ENCODE results near the gene SNN. TPM values are rescaled to one million over a fixed set of nuclear protein-coding genes. Genes with fewer than 3 reads are reported as not detected.
A peak's percentile ranks its signal among the peaks of the same experiment; 100 is the strongest.

The SNN gene
- total RNA-seq, 1 donor from 2014 or later, result 14.6 TPM

- Histone ChIP-seq H3K27ac (ENCODE audit: low read depth, low read length) (peak overlapping the region; percentile 55), H3K27me3 (ENCODE audit: control insufficient read depth in 3 of 3, insufficient read depth in 3 of 3, low read length in 3 of 3) (no peaks in the 10 kb centered on the region), H3K4me3 (ENCODE audit: low read length in 3 of 3) (no peak overlapping the region), H3K9me3 (ENCODE audit: control insufficient read depth in 3 of 3, low read length in 3 of 3) (no peaks in the 10 kb centered on the region), H3K9ac (ENCODE audit: low read depth in 1 of 3, low read length in 3 of 3) (no peak overlapping the region), H3K36me3 (ENCODE audit: control insufficient read depth in 3 of 3, insufficient read depth in 3 of 3, low read length in 3 of 3) (peaks cover 30 to 49% (median 30%) of the 10 kb centered on the region in 3 donors), H3K4me1 (ENCODE audit: control insufficient read depth in 3 of 3, insufficient read depth in 3 of 3, low read length in 3 of 3) (peaks cover 21 to 27% (median 21%) of the 10 kb centered on the region in 3 donors)
Measured at GRCh38 chr16:11687601-11688519, 19.6 kb downstream of the SNN start.

- Histone ChIP-seq H3K36me3 (ENCODE audit: control insufficient read depth in 3 of 3, insufficient read depth in 3 of 3, low read length in 3 of 3) (peaks cover 26 to 46% (median 26%) of the 10 kb centered on the region in 3 donors), H3K27me3 (ENCODE audit: control insufficient read depth in 3 of 3, insufficient read depth in 3 of 3, low read length in 3 of 3) (no peaks in the 10 kb centered on the region), H3K27ac (ENCODE audit: low read depth, low read length) (peak overlapping the region; percentile 55), H3K4me3 (ENCODE audit: low read length in 3 of 3) (peak overlapping the region in 1 of 3 donors; percentile 9), H3K9me3 (ENCODE audit: control insufficient read depth in 3 of 3, low read length in 3 of 3) (no peaks in the 10 kb centered on the region), H3K4me1 (ENCODE audit: control insufficient read depth in 3 of 3, insufficient read depth in 3 of 3, low read length in 3 of 3) (peaks cover 15 to 24% (median 15%) of the 10 kb centered on the region in 3 donors), H3K9ac (ENCODE audit: low read depth in 1 of 3, low read length in 3 of 3) (no peak overlapping the region)
Measured at GRCh38 chr16:11688520-11688886, 20.2 kb downstream of the SNN start.

- H3K27me3 ChIP-seq (ENCODE audit: control insufficient read depth in 3 of 3, insufficient read depth in 3 of 3, low read length in 3 of 3), result no peaks in the 10 kb centered on the region
Measured at GRCh38 chr16:11689031-11689840, 21.0 kb downstream of the SNN start.

GRCh38 chr16:11691235-11691634 is 23.0 kb downstream of the SNN start:
- H3K4me1 ChIP-seq (ENCODE audit: control insufficient read depth in 3 of 3, insufficient read depth in 3 of 3, low read length in 3 of 3), result peaks cover 14 to 22% (median 19%) of the 10 kb centered on the region in 3 donors
- H3K27ac ChIP-seq (ENCODE audit: low read depth, low read length), result no peak overlapping the region
- H3K4me3 ChIP-seq (ENCODE audit: low read length in 3 of 3), result no peak overlapping the region
- no peaks in the 10 kb centered on the region for H3K9me3 ChIP-seq (ENCODE audit: control insufficient read depth in 3 of 3, low read length in 3 of 3)
- peaks cover 26 to 49% (median 37%) of the 10 kb centered on the region in 3 donors for H3K36me3 ChIP-seq (ENCODE audit: control insufficient read depth in 3 of 3, insufficient read depth in 3 of 3, low read length in 3 of 3)
- no peaks in the 10 kb centered on the region for H3K27me3 ChIP-seq (ENCODE audit: control insufficient read depth in 3 of 3, insufficient read depth in 3 of 3, low read length in 3 of 3)
- no peak overlapping the region for H3K9ac ChIP-seq (ENCODE audit: low read depth in 1 of 3, low read length in 3 of 3)

More at GRCh38 chr16:11689031-11689840, 21.0 kb downstream of the SNN start:
- Histone ChIP-seq H3K36me3 (ENCODE audit: control insufficient read depth in 3 of 3, insufficient read depth in 3 of 3, low read length in 3 of 3) (peaks cover 21 to 41% (median 23%) of the 10 kb centered on the region in 3 donors), H3K4me1 (ENCODE audit: control insufficient read depth in 3 of 3, insufficient read depth in 3 of 3, low read length in 3 of 3) (peaks cover 13 to 24% (median 14%) of the 10 kb centered on the region in 3 donors), H3K9me3 (ENCODE audit: control insufficient read depth in 3 of 3, low read length in 3 of 3) (no peaks in the 10 kb centered on the region), H3K4me3 (ENCODE audit: low read length in 3 of 3) (no peak overlapping the region), H3K9ac (ENCODE audit: low read depth in 1 of 3, low read length in 3 of 3) (no peak overlapping the region), H3K27ac (ENCODE audit: low read depth, low read length) (peak overlapping the region; percentile 55)

GRCh38 chr16:11691771-11692170 is 23.5 kb downstream of the SNN start:
- Histone ChIP-seq H3K36me3 (ENCODE audit: control insufficient read depth in 3 of 3, insufficient read depth in 3 of 3, low read length in 3 of 3) (peaks cover 28 to 54% (median 43%) of the 10 kb centered on the region in 3 donors), H3K4me3 (ENCODE audit: low read length in 3 of 3) (no peak overlapping the region), H3K27me3 (ENCODE audit: control insufficient read depth in 3 of 3, insufficient read depth in 3 of 3, low read length in 3 of 3) (no peaks in the 10 kb centered on the region), H3K4me1 (ENCODE audit: control insufficient read depth in 3 of 3, insufficient read depth in 3 of 3, low read length in 3 of 3) (peaks cover 14 to 19% (median 17%) of the 10 kb centered on the region in 3 donors), H3K9me3 (ENCODE audit: control insufficient read depth in 3 of 3, low read length in 3 of 3) (no peaks in the 10 kb centered on the region), H3K9ac (ENCODE audit: low read depth in 1 of 3, low read length in 3 of 3) (no peak overlapping the region), H3K27ac (ENCODE audit: low read depth, low read length) (no peak overlapping the region)

GRCh38 chr16:11692171-11692570 is 23.9 kb downstream of the SNN start:
- Histone ChIP-seq H3K27me3 (ENCODE audit: control insufficient read depth in 3 of 3, insufficient read depth in 3 of 3, low read length in 3 of 3) (no peaks in the 10 kb centered on the region), H3K36me3 (ENCODE audit: control insufficient read depth in 3 of 3, insufficient read depth in 3 of 3, low read length in 3 of 3) (peaks cover 29 to 57% (median 46%) of the 10 kb centered on the region in 3 donors), H3K4me3 (ENCODE audit: low read length in 3 of 3) (no peak overlapping the region), H3K9ac (ENCODE audit: low read depth in 1 of 3, low read length in 3 of 3) (no peak overlapping the region), H3K9me3 (ENCODE audit: control insufficient read depth in 3 of 3, low read length in 3 of 3) (no peaks in the 10 kb centered on the region), H3K27ac (ENCODE audit: low read depth, low read length) (no peak overlapping the region), H3K4me1 (ENCODE audit: control insufficient read depth in 3 of 3, insufficient read depth in 3 of 3, low read length in 3 of 3) (peaks cover 14 to 19% (median 14%) of the 10 kb centered on the region in 3 donors)

- Histone ChIP-seq H3K27ac (ENCODE audit: low read depth, low read length) (no peak overlapping the region), H3K27me3 (ENCODE audit: control insufficient read depth in 3 of 3, insufficient read depth in 3 of 3, low read length in 3 of 3) (no peaks in the 10 kb centered on the region), H3K4me3 (ENCODE audit: low read length in 3 of 3) (no peak overlapping the region), H3K9me3 (ENCODE audit: control insufficient read depth in 3 of 3, low read length in 3 of 3) (no peaks in the 10 kb centered on the region), H3K4me1 (ENCODE audit: control insufficient read depth in 3 of 3, insufficient read depth in 3 of 3, low read length in 3 of 3) (peaks cover 10 to 15% (median 14%) of the 10 kb centered on the region in 3 donors), H3K9ac (ENCODE audit: low read depth in 1 of 3, low read length in 3 of 3) (no peak overlapping the region), H3K36me3 (ENCODE audit: control insufficient read depth in 3 of 3, insufficient read depth in 3 of 3, low read length in 3 of 3) (peaks cover 30 to 57% (median 47%) of the 10 kb centered on the region in 3 donors)
Measured at GRCh38 chr16:11692651-11693050, 24.4 kb downstream of the SNN start.

- no peak overlapping the region for H3K9ac ChIP-seq (ENCODE audit: low read depth in 1 of 3, low read length in 3 of 3)
- peaks cover 29 to 60% (median 52%) of the 10 kb centered on the region in 3 donors for H3K36me3 ChIP-seq (ENCODE audit: control insufficient read depth in 3 of 3, insufficient read depth in 3 of 3, low read length in 3 of 3)
- no peaks in the 10 kb centered on the region for H3K27me3 ChIP-seq (ENCODE audit: control insufficient read depth in 3 of 3, insufficient read depth in 3 of 3, low read length in 3 of 3)
- H3K27ac ChIP-seq (ENCODE audit: low read depth, low read length), result no peak overlapping the region
- no peaks in the 10 kb centered on the region for H3K9me3 ChIP-seq (ENCODE audit: control insufficient read depth in 3 of 3, low read length in 3 of 3)
- peaks cover 0 to 9% (median 5%) of the 10 kb centered on the region in 3 donors for H3K4me1 ChIP-seq (ENCODE audit: control insufficient read depth in 3 of 3, insufficient read depth in 3 of 3, low read length in 3 of 3)
- H3K4me3 ChIP-seq (ENCODE audit: low read length in 3 of 3), result no peak overlapping the region
Measured at GRCh38 chr16:11696266-11697012, 28.2 kb downstream of the SNN start.

- peaks cover 0 to 9% (median 5%) of the 10 kb centered on the region in 3 donors for H3K4me1 ChIP-seq (ENCODE audit: control insufficient read depth in 3 of 3, insufficient read depth in 3 of 3, low read length in 3 of 3)
- H3K9me3 ChIP-seq (ENCODE audit: control insufficient read depth in 3 of 3, low read length in 3 of 3), result no peaks in the 10 kb centered on the region
- H3K9ac ChIP-seq (ENCODE audit: low read depth in 1 of 3, low read length in 3 of 3), result no peak overlapping the region
- no peak overlapping the region for H3K4me3 ChIP-seq (ENCODE audit: low read length in 3 of 3)
- no peak overlapping the region for H3K27ac ChIP-seq (ENCODE audit: low read depth, low read length)
- no peaks in the 10 kb centered on the region for H3K27me3 ChIP-seq (ENCODE audit: control insufficient read depth in 3 of 3, insufficient read depth in 3 of 3, low read length in 3 of 3)
- peaks cover 24 to 55% (median 49%) of the 10 kb centered on the region in 3 donors for H3K36me3 ChIP-seq (ENCODE audit: control insufficient read depth in 3 of 3, insufficient read depth in 3 of 3, low read length in 3 of 3)
Measured at GRCh38 chr16:11697319-11697718, 29.1 kb downstream of the SNN start.

Data from skeletal muscle tissue (tissue), 4 donors.